Keratinocyte (primary cell): ENCODE results near the gene CACNG7. TPM values are rescaled to one million over a fixed set of nuclear protein-coding genes. Genes with fewer than 3 reads are reported as not detected.

Source experiments
- DNase-seq: peaks from one replicate; pipeline ENCODE4 v3.0.0-alpha.2; 2011; ENCODE audit warnings: low read depth, missing footprints, low spot score
- FAIRE-seq: peaks from 2 replicates; lab custom pipeline; 2011; peaks lifted over from hg19 to GRCh38; lab: Jason Lieb, UNC
- H2AFZ ChIP-seq: 2 replicates; pipeline ENCODE4 v1.6.0; 2012; ENCODE audit warnings: low read length, control low read depth, inconsistent platforms; ENCODE audit not compliant: control insufficient read depth
- H3K27ac ChIP-seq: 2 replicates; pipeline ENCODE4 v1.5.1; 2011; ENCODE audit warnings: low read length; ENCODE audit not compliant: control insufficient read depth, insufficient read depth
- H3K27me3 ChIP-seq: 3 replicates; pipeline ENCODE4 v1.6.0; 2011; ENCODE audit warnings: low read length; ENCODE audit not compliant: control insufficient read depth, insufficient read depth; ENCODE audit errors: extremely low read depth
- H3K36me3 ChIP-seq, 2 experiments: 2 replicates in 1 of 2; 3 replicates in 1 of 2; pipeline ENCODE4 v1.5.1; 2011; ENCODE audit warnings: low read length in 2 of 2, mild to moderate bottlenecking in 1 of 2; ENCODE audit not compliant: control insufficient read depth in 2 of 2, insufficient read depth in 2 of 2; ENCODE audit errors: extremely low read depth in 1 of 2
- H3K4me1 ChIP-seq: 3 replicates; pipeline ENCODE4 v1.5.1; 2011; ENCODE audit warnings: low read length; ENCODE audit not compliant: control insufficient read depth, insufficient read depth; ENCODE audit errors: extremely low read depth
- H3K4me2 ChIP-seq: 3 replicates; pipeline ENCODE4 v1.6.0; 2011; ENCODE audit warnings: low read depth, low read length; ENCODE audit not compliant: control insufficient read depth, insufficient read depth; ENCODE audit errors: extremely low read depth
- H3K4me3 ChIP-seq, 3 experiments: fragments of 200-600 bp in 1 of 3; sonication (generic) in 1 of 3; 2 replicates in 2 of 3; 3 replicates in 1 of 3; pipeline ENCODE4 v1.5.1; 2011 to 2016; ENCODE audit warnings: low read length in 3 of 3, mild to moderate bottlenecking in 3 of 3, control low read depth in 2 of 3, inconsistent platforms in 1 of 3, low read depth in 1 of 3, mixed read lengths in 1 of 3, mixed run types in 1 of 3, moderate library complexity in 1 of 3; ENCODE audit not compliant: control insufficient read depth in 2 of 3, insufficient read depth in 2 of 3; ENCODE audit errors: extremely low read depth in 1 of 3
- H3K79me2 ChIP-seq: 2 replicates; pipeline ENCODE4 v1.6.0; 2012; ENCODE audit warnings: low read length; ENCODE audit not compliant: control insufficient read depth, insufficient read depth
- H3K9ac ChIP-seq: 3 replicates; pipeline ENCODE4 v1.6.0; 2011; ENCODE audit warnings: low read length; ENCODE audit not compliant: control insufficient read depth, insufficient read depth; ENCODE audit errors: extremely low read depth
- H3K9me1 ChIP-seq: 3 replicates; pipeline ENCODE4 v1.6.0; 2011; ENCODE audit warnings: low read length; ENCODE audit not compliant: control insufficient read depth, insufficient read depth; ENCODE audit errors: extremely low read depth
- H3K9me3 ChIP-seq: 2 replicates; pipeline ENCODE4 v1.5.1; 2012; ENCODE audit warnings: low read depth, low read length; ENCODE audit not compliant: control insufficient read depth
- H4K20me1 ChIP-seq: 3 replicates; pipeline ENCODE4 v1.6.0; 2011; ENCODE audit warnings: low read length; ENCODE audit not compliant: control insufficient read depth, insufficient read depth; ENCODE audit errors: extremely low read depth
- EZH2 ChIP-seq: IDR thresholded peaks from one replicate; pipeline ENCODE4 v1.6.1; 2012; ENCODE audit warnings: inconsistent platforms, mild to moderate bottlenecking, low read length, moderate library complexity
- dilution Hi-C: fragments of 300-500 bp; cut with MboI; formaldehyde crosslinking; loops from one replicate; pipeline ENCODE4 v1.7.0; 2020; ENCODE audit warnings: low sequenced_read_pairs; ENCODE audit not compliant: extremely low pct_ligation_motif_present
- polyA plus RNA-seq, 5 experiments: library from polyadenylated mRNA; depleted of rRNA in 3 of 5; stranded (reverse) in 3 of 5; stranded (forward) in 1 of 5; unstranded in 1 of 5; fragments of >200 nt; gene quantifications; 1 replicate in 1 of 5; 2 replicates in 3 of 5; 3 replicates in 1 of 5; pipeline versions ENCODE4 v1.2.1 to v1.2.3, GENCODE V29; 2011 to 2012; ENCODE audit warnings: missing spikeins in 2 of 5, low read depth in 1 of 5, low replicate concordance in 1 of 5
- TF ChIP-seq, protein P1 (sequence below), 3 experiments: IDR thresholded peaks in 1 of 3; conservative IDR thresholded peaks in 1 of 3; optimal IDR thresholded peaks in 1 of 3; 2 replicates in 2 of 3; 3 replicates in 1 of 3; pipeline versions ENCODE3 to v1.5.1; 2011; ENCODE audit warnings: low read length in 3 of 3, mild to moderate bottlenecking in 3 of 3, moderate library complexity in 2 of 3, control low read depth in 1 of 3, inconsistent platforms in 1 of 3; ENCODE audit not compliant: insufficient read depth in 2 of 3; ENCODE audit errors: extremely low read depth in 1 of 3

Gene CACNG7
- polyA plus RNA-seq, 1 donor (not counting 4 experiments of a cell fraction or from before 2014, with no cell fraction given) = not detected

DNA sequence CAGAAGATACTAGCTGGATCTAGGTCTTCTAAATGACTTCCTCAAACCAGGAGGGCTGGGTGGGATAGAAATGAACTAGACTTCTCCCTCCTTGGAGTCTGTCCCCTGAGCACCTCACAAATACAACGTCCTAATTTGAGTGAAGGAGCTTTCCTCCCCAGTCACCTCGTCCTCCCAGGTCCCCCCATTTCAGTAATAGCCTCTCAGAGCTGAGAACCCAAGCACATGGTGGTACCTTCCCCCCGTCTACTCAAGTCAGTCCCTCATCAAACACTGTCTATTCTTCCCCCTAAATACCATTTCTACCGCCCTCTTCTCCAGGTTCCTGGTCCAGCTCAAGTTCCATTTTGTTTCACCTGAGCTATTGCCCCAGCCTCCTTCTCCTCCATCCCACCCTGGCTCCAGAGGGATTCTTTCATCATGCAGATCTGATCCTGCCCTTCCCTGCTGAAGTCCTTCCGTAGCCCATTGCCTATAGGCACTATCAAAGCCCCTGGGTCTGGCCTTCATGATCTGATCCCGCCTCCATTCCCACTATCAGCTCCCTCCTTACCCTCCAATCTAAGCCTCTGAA lies 32.3 kb upstream of the CACNG7 start:
- TF ChIP-seq EZH2 = no peak
- TF ChIP-seq, protein P1, sequence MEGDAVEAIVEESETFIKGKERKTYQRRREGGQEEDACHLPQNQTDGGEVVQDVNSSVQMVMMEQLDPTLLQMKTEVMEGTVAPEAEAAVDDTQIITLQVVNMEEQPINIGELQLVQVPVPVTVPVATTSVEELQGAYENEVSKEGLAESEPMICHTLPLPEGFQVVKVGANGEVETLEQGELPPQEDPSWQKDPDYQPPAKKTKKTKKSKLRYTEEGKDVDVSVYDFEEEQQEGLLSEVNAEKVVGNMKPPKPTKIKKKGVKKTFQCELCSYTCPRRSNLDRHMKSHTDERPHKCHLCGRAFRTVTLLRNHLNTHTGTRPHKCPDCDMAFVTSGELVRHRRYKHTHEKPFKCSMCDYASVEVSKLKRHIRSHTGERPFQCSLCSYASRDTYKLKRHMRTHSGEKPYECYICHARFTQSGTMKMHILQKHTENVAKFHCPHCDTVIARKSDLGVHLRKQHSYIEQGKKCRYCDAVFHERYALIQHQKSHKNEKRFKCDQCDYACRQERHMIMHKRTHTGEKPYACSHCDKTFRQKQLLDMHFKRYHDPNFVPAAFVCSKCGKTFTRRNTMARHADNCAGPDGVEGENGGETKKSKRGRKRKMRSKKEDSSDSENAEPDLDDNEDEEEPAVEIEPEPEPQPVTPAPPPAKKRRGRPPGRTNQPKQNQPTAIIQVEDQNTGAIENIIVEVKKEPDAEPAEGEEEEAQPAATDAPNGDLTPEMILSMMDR (optimal IDR thresholded peaks at IDR 0.05 in 1 of 3, IDR thresholded peaks at IDR 0.05 in 1 of 3, conservative IDR thresholded peaks at IDR 0.05 in 1 of 3; ENCODE audit: extremely low read depth in 1 of 3, insufficient read depth in 2 of 3, low read length in 3 of 3) = no peak
- H3K27me3 ChIP-seq = peaks cover 7% of the 10 kb centered on the region
- no peaks in the 10 kb centered on the region for H3K9me3 ChIP-seq
- H3K4me3 ChIP-seq = no peak overlapping the region
- dilution Hi-C loops = no loop called here
- no peaks in the 10 kb centered on the region for H3K79me2 ChIP-seq
- no peak overlapping the region for H2AFZ ChIP-seq
- no peak overlapping the region for H3K27ac ChIP-seq
- H3K9me1 ChIP-seq = no peaks in the 10 kb centered on the region
- H3K4me2 ChIP-seq = no peak overlapping the region
- peaks cover 6 to 10% of the 10 kb centered on the region in 2 experiments for H3K36me3 ChIP-seq
- FAIRE-seq (no peak), DNase-seq (no peak)
- no peaks in the 10 kb centered on the region for H4K20me1 ChIP-seq
- H3K4me1 ChIP-seq = peaks cover 15% of the 10 kb centered on the region
- no peak overlapping the region for H3K9ac ChIP-seq

DNA sequence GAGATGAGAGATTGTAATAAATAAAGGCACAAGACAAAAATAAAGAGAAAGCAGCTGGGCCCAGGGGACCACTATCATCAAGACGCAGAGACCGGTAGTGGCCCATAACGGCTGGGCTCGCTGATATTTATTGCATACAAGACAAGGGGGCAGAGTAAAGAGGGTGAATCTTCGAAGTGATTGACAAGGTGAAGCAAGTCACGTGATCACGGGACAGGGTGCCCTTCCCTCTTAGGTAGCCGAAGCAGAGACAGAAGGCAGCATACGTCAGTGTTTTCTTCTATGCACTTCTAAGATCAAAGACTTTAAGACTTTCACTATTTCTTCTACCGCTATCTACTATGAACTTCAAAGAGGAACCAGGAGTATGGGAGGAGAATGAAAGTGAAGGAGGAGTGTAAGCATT lies 31.7 kb upstream of the CACNG7 start:
- H2AFZ ChIP-seq = no peak overlapping the region
- H3K9ac ChIP-seq = no peak overlapping the region
- no peaks in the 10 kb centered on the region for H3K9me1 ChIP-seq
- peaks cover 15% of the 10 kb centered on the region for H3K4me1 ChIP-seq
- FAIRE-seq (no peak), DNase-seq (no peak)
- H3K36me3 ChIP-seq = peaks cover 6 to 10% of the 10 kb centered on the region in 2 experiments
- H3K4me3 ChIP-seq = no peak overlapping the region
- dilution Hi-C loops = no loop called here
- H3K9me3 ChIP-seq = no peaks in the 10 kb centered on the region
- no peak for TF ChIP-seq EZH2
- TF ChIP-seq, protein P1 (optimal IDR thresholded peaks at IDR 0.05 in 1 of 3, IDR thresholded peaks at IDR 0.05 in 1 of 3, conservative IDR thresholded peaks at IDR 0.05 in 1 of 3; ENCODE audit: extremely low read depth in 1 of 3, insufficient read depth in 2 of 3, low read length in 3 of 3) = no peak
- no peak overlapping the region for H3K4me2 ChIP-seq
- no peaks in the 10 kb centered on the region for H3K79me2 ChIP-seq
- H4K20me1 ChIP-seq = no peaks in the 10 kb centered on the region
- no peak overlapping the region for H3K27ac ChIP-seq
- peaks cover 12% of the 10 kb centered on the region for H3K27me3 ChIP-seq
